Caco-2 (cell line): ENCODE results near the gene XRCC3. TPM values are rescaled to one million over a fixed set of nuclear protein-coding genes. Genes with fewer than 3 reads are reported as not detected.

Experiments
- BruUV-seq: library from RNA; stranded (reverse); fragments of 400-500 nt; replicated peaks from 2 replicates; lab custom pipeline; 2021; lab: Mats Ljungman, UMichigan
- CTCF ChIA-PET: fragments of 300-600 bp; sonication (Branson Sonifier 250); formaldehyde crosslinking; loops from one replicate; lab custom pipeline; 2022; ENCODE audit warnings: antibody characterized with exemption; lab: Charles Lee
- POLR2A ChIA-PET: fragments of 300-600 bp; sonication (Branson Sonifier 250); formaldehyde crosslinking; loops from one replicate; lab custom pipeline; 2022; ENCODE audit warnings: antibody characterized with exemption; lab: Charles Lee
- DNase-seq, 2 experiments: peaks; one replicate each; pipeline versions ENCODE4 v3.0.0 to v3.0.0-alpha.2; 2020 to 2022
- H3K27me3 ChIP-seq: replicated peaks from 2 replicates; pipeline ENCODE4 v1.6.0; 2011; ENCODE audit warnings: low read length; ENCODE audit not compliant: control insufficient read depth, insufficient read depth
- H3K36me3 ChIP-seq: 2 replicates; pipeline ENCODE4 v1.5.1; 2011; ENCODE audit warnings: low read length; ENCODE audit not compliant: control insufficient read depth, insufficient read depth
- H3K4me1 ChIP-seq: fragments of 250-450 bp; sonication (Bioruptor Pico); 2 replicates; pipeline ENCODE4 v1.5.1; 2020; ENCODE audit warnings: mild to moderate bottlenecking
- H3K4me3 ChIP-seq: 2 replicates; pipeline ENCODE4 v1.5.1; 2011; ENCODE audit warnings: low read depth, mild to moderate bottlenecking, control low read depth, low read length
- H3K9me3 ChIP-seq: fragments of 250-450 bp; sonication (Bioruptor Pico); 2 replicates; pipeline ENCODE4 v1.5.1; 2020; ENCODE audit warnings: mild to moderate bottlenecking, moderate library complexity
- H3K27ac Mint-ChIP-seq: one replicate; pipeline ENCODE4 v1.8.0; 2022; ENCODE audit warnings: mixed read lengths; ENCODE audit not compliant: unreplicated experiment
- H3K27me3 Mint-ChIP-seq: one replicate; pipeline ENCODE4 v1.8.0; 2022; ENCODE audit warnings: mixed read lengths; ENCODE audit not compliant: insufficient read depth, unreplicated experiment
- H3K36me3 Mint-ChIP-seq: one replicate; pipeline ENCODE4 v1.8.0; 2022; ENCODE audit warnings: mild to moderate bottlenecking, mixed read lengths; ENCODE audit not compliant: insufficient read depth, unreplicated experiment
- H3K4me1 Mint-ChIP-seq: one replicate; pipeline ENCODE4 v1.8.0; 2022; ENCODE audit warnings: low read depth, mixed read lengths; ENCODE audit not compliant: unreplicated experiment
- H3K4me3 Mint-ChIP-seq: one replicate; pipeline ENCODE4 v1.8.0; 2022; ENCODE audit warnings: mild to moderate bottlenecking, moderate library complexity, mixed read lengths; ENCODE audit not compliant: unreplicated experiment
- H3K9me3 Mint-ChIP-seq: one replicate; pipeline ENCODE4 v1.8.0; 2022; ENCODE audit warnings: mixed read lengths; ENCODE audit not compliant: unreplicated experiment
- CTCF ChIP-seq, 2 experiments: fragments of 200-600 bp in 1 of 2; IDR thresholded peaks; 1 replicate in 1 of 2; 2 replicates in 1 of 2; pipeline versions ENCODE4 v1.5.1 to v1.8.0; 2011 to 2022; ENCODE audit warnings: antibody characterized with exemption in 1 of 2, control low read depth in 1 of 2, inconsistent platforms in 1 of 2, low read depth in 1 of 2, low read length in 1 of 2, mild to moderate bottlenecking in 1 of 2, moderate library complexity in 1 of 2; ENCODE audit not compliant: insufficient read depth in 1 of 2, severe bottlenecking in 1 of 2, unreplicated experiment in 1 of 2
- intact Hi-C: fragments of 100-400 bp; cut with micrococcal nuclease; formaldehyde crosslinking; loops from one replicate; pipeline ENCODE4 v1.10.0; 2022; ENCODE audit not compliant: unreplicated experiment
- total RNA-seq: library from RNA; stranded (reverse); gene quantifications from 2 replicates; pipeline ENCODE4 v1.2.3, GENCODE V29; 2022

Gene XRCC3
- total RNA-seq, 1 experiment from 2014 or later, result 44.0 TPM

DNA sequence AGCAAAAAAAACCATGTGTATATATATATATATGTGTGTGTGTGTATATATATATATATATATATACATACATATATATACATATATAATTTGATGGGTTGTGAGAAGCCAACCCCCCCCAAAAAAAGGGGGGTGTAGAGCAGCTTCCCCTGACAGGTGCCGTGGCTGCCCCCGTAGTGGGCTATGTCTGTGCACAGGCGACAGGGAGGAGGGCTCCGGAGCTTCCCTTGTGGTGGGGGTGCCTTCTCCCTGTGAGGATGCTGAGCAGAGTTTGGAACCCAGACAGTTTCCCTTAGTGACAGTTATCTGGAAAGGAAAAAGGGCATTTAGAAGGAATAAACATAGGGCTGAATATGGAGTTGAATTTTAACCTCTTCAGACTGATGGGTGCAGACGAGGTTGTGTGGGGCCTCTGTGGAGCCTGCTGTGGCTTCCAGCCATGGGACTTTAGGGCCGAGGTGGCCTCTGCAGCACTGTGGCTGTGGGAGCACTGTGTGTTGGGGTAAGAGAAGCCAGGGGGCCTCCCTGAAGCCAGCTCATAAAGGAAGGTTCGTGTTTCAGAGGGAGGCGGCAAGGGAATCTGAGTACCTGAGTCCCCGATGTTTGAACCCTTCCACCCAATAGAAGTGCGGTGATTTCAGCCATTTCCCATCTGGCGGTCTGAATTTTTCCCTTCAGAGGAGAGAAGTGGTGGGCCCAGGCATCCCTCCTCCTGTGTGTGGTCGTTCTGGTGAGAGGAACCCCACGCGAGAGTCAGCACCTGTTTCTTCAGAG, 19.8 kb downstream of the XRCC3 start:
- H3K4me3 Mint-ChIP-seq, result no peak overlapping the region
- H3K27ac Mint-ChIP-seq, result peak overlapping the region; percentile 77
- H3K4me1 Mint-ChIP-seq, result no peaks in the 10 kb centered on the region
- intact Hi-C loops, result no loop called here
- TF ChIP-seq CTCF (IDR thresholded peaks at IDR 0.05; ENCODE audit: insufficient read depth in 1 of 2, low read depth in 1 of 2, low read length in 1 of 2, severe bottlenecking in 1 of 2, unreplicated experiment in 1 of 2), result no peak
- Histone ChIP-seq H3K4me1 (no peaks in the 10 kb centered on the region), H3K4me3 (no peak overlapping the region), H3K9me3 (no peaks in the 10 kb centered on the region), H3K36me3 (peaks cover 2% of the 10 kb centered on the region; the same call in 1 of the 2 replicates), H3K27me3 (no peaks in the 10 kb centered on the region)
- H3K27me3 Mint-ChIP-seq, result no peaks in the 10 kb centered on the region
- no peaks in the 10 kb centered on the region for H3K9me3 Mint-ChIP-seq
- no peak for DNase-seq
- CTCF ChIA-PET, result interaction anchor here (0.6 kb wide), 1 partner anchor 103 kb away, joined by 3 read pairs; no protein-coding TSS in a partner anchor
- H3K36me3 Mint-ChIP-seq, result peaks cover 79% of the 10 kb centered on the region
- POLR2A ChIA-PET, result no interaction called here
- BruUV-seq, result TSS peak; percentile 4

DNA sequence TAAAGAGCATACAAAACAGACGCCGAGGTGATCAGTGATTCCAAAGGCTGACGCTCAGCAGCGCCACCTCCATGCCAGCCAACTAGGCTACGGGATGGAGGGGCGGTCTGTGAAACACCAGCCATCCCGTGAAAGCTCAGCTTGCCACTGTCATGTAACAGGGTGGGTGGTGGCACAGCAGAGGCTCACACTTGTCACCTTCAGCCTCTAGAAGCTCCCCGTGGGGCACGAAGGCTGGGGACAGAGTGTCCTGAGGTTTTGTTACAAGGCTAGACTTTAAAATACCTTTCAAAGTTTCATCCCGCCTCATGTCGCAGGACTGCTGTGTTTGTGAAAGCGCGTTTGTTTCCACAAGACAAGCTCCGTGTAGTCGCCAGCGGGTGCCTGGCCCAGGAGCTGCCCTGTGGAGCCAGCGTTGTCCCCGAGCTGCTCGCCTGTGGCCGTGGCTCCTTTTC, 20.7 kb downstream of the XRCC3 start:
- TF ChIP-seq CTCF (IDR thresholded peaks at IDR 0.05; ENCODE audit: insufficient read depth in 1 of 2, low read depth in 1 of 2, low read length in 1 of 2, severe bottlenecking in 1 of 2, unreplicated experiment in 1 of 2), result no peak
- Mint-ChIP-seq H3K27me3 (no peaks in the 10 kb centered on the region), H3K4me1 (no peaks in the 10 kb centered on the region), H3K36me3 (peaks cover 79% of the 10 kb centered on the region), H3K27ac (no peak overlapping the region), H3K9me3 (no peaks in the 10 kb centered on the region), H3K4me3 (no peak overlapping the region)
- CTCF ChIA-PET, result interaction anchor here (0.6 kb wide), 1 partner anchor 102 kb away, joined by 3 read pairs; no protein-coding TSS in a partner anchor
- POLR2A ChIA-PET, result no interaction called here
- intact Hi-C loops, result no loop called here
- Histone ChIP-seq H3K27me3 (no peaks in the 10 kb centered on the region), H3K36me3 (peaks cover 2% of the 10 kb centered on the region; the same call in 1 of the 2 replicates), H3K9me3 (no peaks in the 10 kb centered on the region), H3K4me3 (no peak overlapping the region), H3K4me1 (no peaks in the 10 kb centered on the region)
- no TSS peak for BruUV-seq
- DNase-seq, result no peak

DNA sequence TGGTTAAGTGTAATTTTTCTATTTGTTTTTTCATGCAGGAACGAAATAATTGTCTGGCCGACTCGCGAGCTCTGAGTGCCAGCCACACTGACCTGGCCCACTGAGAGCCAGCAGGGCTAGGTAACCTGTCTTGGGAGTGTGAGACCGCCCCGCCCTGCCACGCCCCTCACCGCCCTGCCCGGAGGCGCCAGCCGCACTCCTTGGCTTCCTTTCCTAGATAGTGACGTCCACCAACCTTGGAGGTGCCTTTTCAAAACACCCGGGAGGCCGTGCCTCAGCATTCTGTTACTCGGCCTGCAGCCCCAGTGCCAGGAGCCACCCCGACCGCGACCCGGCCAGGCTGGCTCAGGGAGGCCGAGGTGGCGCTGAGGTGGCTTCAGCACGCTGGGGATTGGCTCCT, 21.7 kb downstream of the XRCC3 start:
- H3K27me3 ChIP-seq, result no peaks in the 10 kb centered on the region
- intact Hi-C loops, result no loop called here
- ChIA-PET CTCF (interaction anchor here (0.7 kb wide), 1 partner anchor 26 kb away, joined by 7 read pairs; no protein-coding TSS in a partner anchor), POLR2A (no interaction called here)
- Mint-ChIP-seq H3K36me3 (peaks cover 80% of the 10 kb centered on the region), H3K9me3 (no peaks in the 10 kb centered on the region), H3K27me3 (no peaks in the 10 kb centered on the region), H3K4me3 (no peak overlapping the region), H3K4me1 (no peaks in the 10 kb centered on the region), H3K27ac (no peak overlapping the region)
- no peaks in the 10 kb centered on the region for H3K4me1 ChIP-seq
- H3K4me3 ChIP-seq, result no peak overlapping the region
- no TSS peak for BruUV-seq
- H3K9me3 ChIP-seq, result no peaks in the 10 kb centered on the region
- no peak for TF ChIP-seq CTCF (IDR thresholded peaks at IDR 0.05; ENCODE audit: insufficient read depth in 1 of 2, low read depth in 1 of 2, low read length in 1 of 2, severe bottlenecking in 1 of 2, unreplicated experiment in 1 of 2)
- peaks cover 2% of the 10 kb centered on the region; the same call in 1 of the 2 replicates for H3K36me3 ChIP-seq
- no peak for DNase-seq
